ENCODE data around the gene CCDC171.

GRCh38 chr9:15741015-15741414 is 188.2 kb downstream of the CCDC171 start:
- TF ChIP-seq CTCF (conservative IDR thresholded peaks at IDR 0.05; ENCODE audit: low read length) (no peak), EZH2phosphoT487 (IDR thresholded peaks at IDR 0.05; ENCODE audit: borderline replicate concordance, low read depth, low read length) (no peak)
